ENCODE measurements around the gene EIF5B. TPM values are rescaled to one million over a fixed set of nuclear protein-coding genes. Genes with fewer than 3 reads are reported as not detected.

EIF5B gene
- total and polyA plus RNA-seq, 2 donors (not counting 1 experiment from before 2014, with no cell fraction given), result 4.5 to 32.8 TPM

GRCh38 chr2:99425022-99425421 lies 87.8 kb downstream of the EIF5B start:
- no peak overlapping the region for H3K9ac ChIP-seq (ENCODE audit: low read length)
- no peaks in the 10 kb centered on the region for H3K27me3 Mint-ChIP-seq
- no peaks in the 10 kb centered on the region for H3K79me2 ChIP-seq (ENCODE audit: control insufficient read depth, insufficient read depth, low read length)
- no peaks in the 10 kb centered on the region for H3K27me3 ChIP-seq (replicated peaks in 1 of 4; ENCODE audit: control extremely low read depth in 1 of 4, control insufficient read depth in 3 of 4, insufficient read depth in 4 of 4, low read length in 3 of 4)
- no peak overlapping the region for H2AFZ ChIP-seq (ENCODE audit: insufficient read depth, low read depth, low read length, poor library complexity, severe bottlenecking)
- H3K4me2 ChIP-seq (replicated peaks; ENCODE audit: low read depth, low read length, poor library complexity, severe bottlenecking), result no peak overlapping the region
- no peaks in the 10 kb centered on the region for H3K4me1 Mint-ChIP-seq
- H3K27ac ChIP-seq (ENCODE audit: low read length in 2 of 2), result no peak overlapping the region
- ATAC-seq (ENCODE audit: low read depth) (no peak), DNase-seq (no peak)
- H3K9me3 ChIP-seq (ENCODE audit: control extremely low read depth in 1 of 3, control insufficient read depth in 2 of 3, insufficient read depth in 1 of 3, low read length in 2 of 3), result no peaks in the 10 kb centered on the region
- H3K9me3 Mint-ChIP-seq (ENCODE audit: insufficient read depth), result no peaks in the 10 kb centered on the region
- ChIA-PET CTCF (no interaction called here), POLR2A (no interaction called here)
- TF ChIP-seq, protein P1, sequence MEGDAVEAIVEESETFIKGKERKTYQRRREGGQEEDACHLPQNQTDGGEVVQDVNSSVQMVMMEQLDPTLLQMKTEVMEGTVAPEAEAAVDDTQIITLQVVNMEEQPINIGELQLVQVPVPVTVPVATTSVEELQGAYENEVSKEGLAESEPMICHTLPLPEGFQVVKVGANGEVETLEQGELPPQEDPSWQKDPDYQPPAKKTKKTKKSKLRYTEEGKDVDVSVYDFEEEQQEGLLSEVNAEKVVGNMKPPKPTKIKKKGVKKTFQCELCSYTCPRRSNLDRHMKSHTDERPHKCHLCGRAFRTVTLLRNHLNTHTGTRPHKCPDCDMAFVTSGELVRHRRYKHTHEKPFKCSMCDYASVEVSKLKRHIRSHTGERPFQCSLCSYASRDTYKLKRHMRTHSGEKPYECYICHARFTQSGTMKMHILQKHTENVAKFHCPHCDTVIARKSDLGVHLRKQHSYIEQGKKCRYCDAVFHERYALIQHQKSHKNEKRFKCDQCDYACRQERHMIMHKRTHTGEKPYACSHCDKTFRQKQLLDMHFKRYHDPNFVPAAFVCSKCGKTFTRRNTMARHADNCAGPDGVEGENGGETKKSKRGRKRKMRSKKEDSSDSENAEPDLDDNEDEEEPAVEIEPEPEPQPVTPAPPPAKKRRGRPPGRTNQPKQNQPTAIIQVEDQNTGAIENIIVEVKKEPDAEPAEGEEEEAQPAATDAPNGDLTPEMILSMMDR (IDR thresholded peaks at IDR 0.05), result no peak
- TF ChIP-seq EZH2 (IDR thresholded peaks at IDR 0.05; ENCODE audit: borderline replicate concordance, insufficient read depth, low read depth, low read length, poor library complexity, severe bottlenecking), result no peak
- no peak overlapping the region for H3K4me3 Mint-ChIP-seq
- H4K20me1 ChIP-seq (ENCODE audit: control insufficient read depth, insufficient read depth, low read length, poor library complexity, severe bottlenecking), result no peaks in the 10 kb centered on the region
- H3K36me3 ChIP-seq (replicated peaks in 1 of 2; ENCODE audit: control extremely low read depth in 1 of 2, control insufficient read depth in 1 of 2, extremely low read depth in 1 of 2, insufficient read depth in 2 of 2, low read length in 1 of 2), result peaks cover 6 to 74% of the 10 kb centered on the region in 2 experiments
- no CpG with 5 or more reads among the region's 2 CpGs for WGBS (ENCODE audit: insufficient coverage)
- H3K4me3 ChIP-seq (ENCODE audit: control extremely low read depth in 1 of 5, extremely low read depth in 1 of 5, insufficient read depth in 1 of 5, low read depth in 2 of 5, low read length in 4 of 5), result no peak overlapping the region
- H3K27ac Mint-ChIP-seq, result no peak overlapping the region
- intact Hi-C loops (cut with micrococcal nuclease), result no loop called here
- H3K4me1 ChIP-seq (ENCODE audit: control insufficient read depth in 2 of 2, insufficient read depth in 2 of 2, low read length in 2 of 2), result no peaks in the 10 kb centered on the region

GRCh38 chr2:99430614-99431291 lies 93.6 kb downstream of the EIF5B start:
- no peaks in the 10 kb centered on the region for H3K9me3 ChIP-seq (ENCODE audit: control extremely low read depth in 1 of 3, control insufficient read depth in 2 of 3, insufficient read depth in 1 of 3, low read length in 2 of 3)
- no peak overlapping the region for H3K27ac Mint-ChIP-seq
- intact Hi-C loops (cut with micrococcal nuclease), result no loop called here
- no peak overlapping the region for H3K4me2 ChIP-seq (replicated peaks; ENCODE audit: low read depth, low read length, poor library complexity, severe bottlenecking)
- TF ChIP-seq, protein P1 (IDR thresholded peaks at IDR 0.05), result no peak
- TF ChIP-seq EZH2 (IDR thresholded peaks at IDR 0.05; ENCODE audit: borderline replicate concordance, insufficient read depth, low read depth, low read length, poor library complexity, severe bottlenecking), result no peak
- H3K9ac ChIP-seq (ENCODE audit: low read length), result no peak overlapping the region
- H2AFZ ChIP-seq (ENCODE audit: insufficient read depth, low read depth, low read length, poor library complexity, severe bottlenecking), result no peak overlapping the region
- POLR2A ChIA-PET, result no interaction called here
- CTCF ChIA-PET, result interaction anchor here (0.6 to 1.0 kb wide), 2 partner anchors 18 to 41 kb away, joined by 3 to 5 read pairs; no protein-coding TSS in a partner anchor
- 50% methylated on average over 2 of the region's 4 CpGs for WGBS (ENCODE audit: insufficient coverage)
- H3K36me3 ChIP-seq (replicated peaks in 1 of 2; ENCODE audit: control extremely low read depth in 1 of 2, control insufficient read depth in 1 of 2, extremely low read depth in 1 of 2, insufficient read depth in 2 of 2, low read length in 1 of 2), result peaks cover 0 to 38% of the 10 kb centered on the region in 2 experiments
- no peaks in the 10 kb centered on the region for H4K20me1 ChIP-seq (ENCODE audit: control insufficient read depth, insufficient read depth, low read length, poor library complexity, severe bottlenecking)
- no peak overlapping the region for H3K4me3 Mint-ChIP-seq
- ATAC-seq (ENCODE audit: low read depth), result no peak
- H3K9me3 Mint-ChIP-seq (ENCODE audit: insufficient read depth), result no peaks in the 10 kb centered on the region
- no peak overlapping the region for H3K4me3 ChIP-seq (ENCODE audit: control extremely low read depth in 1 of 5, extremely low read depth in 1 of 5, insufficient read depth in 1 of 5, low read depth in 2 of 5, low read length in 4 of 5)
- no peaks in the 10 kb centered on the region for H3K27me3 Mint-ChIP-seq
- peak overlapping the region in 1 of 2 donors; percentile 42 for H3K27ac ChIP-seq (ENCODE audit: low read length in 2 of 2)
- H3K79me2 ChIP-seq (ENCODE audit: control insufficient read depth, insufficient read depth, low read length), result no peaks in the 10 kb centered on the region
- DNase-seq, result no peak
- peaks cover 8% of the 10 kb centered on the region for H3K4me1 Mint-ChIP-seq
- H3K4me1 ChIP-seq (ENCODE audit: control insufficient read depth in 2 of 2, insufficient read depth in 2 of 2, low read length in 2 of 2), result peaks cover 0 to 3% of the 10 kb centered on the region in 2 donors
- H3K27me3 ChIP-seq (replicated peaks in 1 of 4; ENCODE audit: control extremely low read depth in 1 of 4, control insufficient read depth in 3 of 4, insufficient read depth in 4 of 4, low read length in 3 of 4), result no peaks in the 10 kb centered on the region

Measured in B cell (primary cell).